Activated CD4-positive, alpha-beta T cell treated with anti-CD3 and anti-CD28 coated beads for 1 hour (primary cell): ENCODE results near the gene DCLRE1C.
"Not testable (repeated sequence)": the region's sequence is repeated elsewhere in the genome, so short reads cannot be mapped to it uniquely, and the experiment has no call there.

Experiments
- DNase-seq: peaks from one replicate; pipeline ENCODE4 v3.0.0-alpha.2; 2020

Gene DCLRE1C

DNA sequence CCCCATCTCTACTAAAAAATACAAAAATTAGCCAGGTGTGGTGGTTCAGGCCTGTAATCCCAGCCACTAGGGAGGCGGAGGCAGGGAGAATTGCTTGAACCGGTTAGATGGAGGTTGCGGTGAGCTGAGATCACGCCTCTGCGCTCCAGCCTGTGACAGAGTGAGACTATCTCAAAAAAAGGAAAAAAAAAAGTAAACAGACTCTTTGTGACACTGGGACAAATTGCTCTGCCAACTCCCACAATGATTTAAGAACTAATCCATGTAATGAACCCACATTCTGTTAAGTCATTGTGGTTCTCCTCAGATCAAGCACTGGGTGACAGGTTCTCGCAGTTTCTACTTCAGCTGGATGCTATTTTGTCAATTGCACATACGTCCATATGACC, 11.0 kb downstream of the DCLRE1C start:
- not testable (repeated sequence) for DNase-seq

DNA sequence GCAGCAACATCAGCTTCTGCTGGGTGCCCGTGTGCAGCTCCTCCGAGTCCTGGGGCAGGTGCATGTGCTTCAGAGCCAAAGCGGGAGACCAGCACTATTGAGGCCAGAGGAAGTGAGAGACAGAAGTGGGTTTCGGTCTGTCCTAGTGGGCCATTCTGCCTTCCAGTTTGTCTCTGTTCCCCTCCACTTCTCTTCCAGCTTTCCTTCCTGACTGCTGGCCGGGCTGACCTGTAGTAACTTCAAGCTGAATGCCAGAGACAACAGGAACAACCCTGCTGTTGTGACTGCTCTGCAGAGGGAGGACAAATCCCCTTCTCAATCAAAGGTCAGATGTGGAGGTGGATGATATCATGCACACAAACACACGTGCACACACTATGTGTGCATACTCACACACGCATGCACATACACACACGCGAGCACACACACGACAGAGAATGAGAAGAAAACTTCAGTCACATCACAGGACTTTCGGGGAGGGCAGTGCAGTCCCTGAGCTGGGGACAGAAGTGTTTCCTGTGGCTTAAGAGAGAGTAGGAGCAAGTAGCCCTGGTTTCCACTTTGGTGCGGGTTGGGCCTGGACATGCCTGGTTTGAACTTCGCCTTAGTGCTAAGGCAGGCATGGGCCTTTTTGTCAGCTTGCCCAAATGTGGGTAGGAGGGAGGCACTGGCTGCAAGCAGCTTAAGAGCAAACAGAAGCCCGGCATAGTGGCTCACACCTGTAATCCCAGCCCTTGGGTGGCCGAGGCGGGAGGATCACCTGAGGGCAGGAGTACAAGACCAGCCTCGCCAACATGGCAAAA, 11.5 kb downstream of the DCLRE1C start:
- DNase-seq = not testable (repeated sequence)

DNA sequence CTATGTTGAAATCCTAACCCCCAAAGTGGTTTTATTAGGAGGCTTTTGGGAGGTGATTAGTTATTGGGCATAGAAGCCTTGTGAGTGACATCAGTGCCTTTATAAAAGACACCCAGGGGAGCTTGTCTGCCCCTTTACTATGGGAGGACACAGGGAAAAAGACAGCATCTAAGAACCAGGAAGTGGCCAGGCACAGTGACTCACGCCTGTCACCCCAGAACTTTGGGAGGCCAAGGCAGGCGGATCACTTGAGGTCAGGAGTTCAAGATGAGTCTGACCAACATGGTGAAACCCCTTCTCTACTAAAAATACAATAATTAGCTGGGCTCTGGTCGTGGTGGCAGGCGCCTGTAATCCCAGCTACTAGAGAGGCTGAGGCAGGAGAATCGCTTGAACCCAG, 14.9 kb downstream of the DCLRE1C start:
- DNase-seq = not testable (repeated sequence)

GRCh38 chr10:14936584-14936983, 17.3 kb downstream of the DCLRE1C start:
- no peak for DNase-seq

DNA sequence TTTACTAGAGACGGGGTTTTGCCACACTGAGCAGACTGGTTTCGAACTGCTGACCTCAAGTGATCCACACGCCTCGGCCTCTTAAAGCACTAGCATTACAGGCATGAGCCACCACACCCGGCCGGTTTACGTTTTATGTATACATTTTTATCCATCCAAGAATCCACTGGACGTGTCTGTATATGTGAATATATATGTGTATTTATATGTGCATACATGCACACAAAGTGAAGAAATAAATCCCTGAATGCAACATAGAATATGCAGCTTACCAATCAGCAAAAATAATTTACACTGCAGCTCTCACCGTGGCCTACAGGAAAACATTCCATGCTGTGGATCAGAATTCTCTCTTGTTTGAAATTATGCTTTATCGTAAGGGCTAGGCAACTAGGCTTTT, 23.3 kb downstream of the DCLRE1C start:
- DNase-seq = no peak

- no peak for DNase-seq
Observed at GRCh38 chr10:14926722-14927416, 27.0 kb downstream of the DCLRE1C start.

GRCh38 chr10:14926061-14926470, 27.8 kb downstream of the DCLRE1C start:
- no peak for DNase-seq

- no peak for DNase-seq
Observed at GRCh38 chr10:14925268-14925667, 28.6 kb downstream of the DCLRE1C start.

- no peak for DNase-seq
Observed at GRCh38 chr10:14924013-14924412, 29.9 kb downstream of the DCLRE1C start.

- DNase-seq = no peak
Observed at GRCh38 chr10:14918964-14919363, 34.9 kb downstream of the DCLRE1C start.

DNA sequence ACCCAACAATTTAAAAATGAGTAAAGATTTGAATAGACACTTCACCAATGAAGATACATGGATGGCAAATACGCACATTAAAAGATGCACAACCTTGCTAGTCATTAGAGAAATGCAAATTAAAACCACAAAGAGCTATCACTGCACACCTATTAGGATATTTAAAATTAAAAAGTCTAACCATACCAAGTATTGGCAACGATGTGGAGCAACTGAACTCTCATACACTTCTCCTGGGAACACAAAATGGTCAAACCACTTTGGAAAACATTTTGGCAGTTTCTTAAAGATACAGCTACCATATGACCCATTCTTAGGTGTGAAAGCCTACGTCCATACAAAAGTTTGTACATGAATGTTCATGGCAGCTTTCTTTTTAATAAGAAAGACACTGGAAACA, 36.1 kb downstream of the DCLRE1C start:
- DNase-seq = no peak

GRCh38 chr10:14916600-14916999, 37.3 kb downstream of the DCLRE1C start:
- DNase-seq = no peak

- no peak for DNase-seq
Observed at GRCh38 chr10:14911801-14912200, 42.1 kb downstream of the DCLRE1C start.

DNA sequence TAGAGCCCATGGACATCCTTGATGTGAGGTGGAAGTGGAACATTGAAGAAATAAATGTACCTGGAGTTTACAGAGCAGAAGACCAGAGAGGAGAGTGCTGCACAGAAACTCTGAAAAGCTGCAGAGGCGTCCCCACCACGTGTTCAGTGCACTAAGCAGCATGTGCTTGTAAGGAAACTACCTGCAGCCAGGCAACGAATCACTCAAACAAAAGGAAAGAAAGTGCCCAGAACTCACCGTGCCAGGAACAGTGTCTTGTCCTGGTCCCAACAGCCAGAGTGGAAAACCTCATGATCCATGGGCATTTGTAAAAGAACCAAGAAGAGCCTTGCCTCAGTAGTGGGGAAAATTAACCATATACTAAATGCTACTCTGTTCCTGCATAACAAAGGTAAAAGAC, 42.9 kb downstream of the DCLRE1C start:
- no peak for DNase-seq

DNA sequence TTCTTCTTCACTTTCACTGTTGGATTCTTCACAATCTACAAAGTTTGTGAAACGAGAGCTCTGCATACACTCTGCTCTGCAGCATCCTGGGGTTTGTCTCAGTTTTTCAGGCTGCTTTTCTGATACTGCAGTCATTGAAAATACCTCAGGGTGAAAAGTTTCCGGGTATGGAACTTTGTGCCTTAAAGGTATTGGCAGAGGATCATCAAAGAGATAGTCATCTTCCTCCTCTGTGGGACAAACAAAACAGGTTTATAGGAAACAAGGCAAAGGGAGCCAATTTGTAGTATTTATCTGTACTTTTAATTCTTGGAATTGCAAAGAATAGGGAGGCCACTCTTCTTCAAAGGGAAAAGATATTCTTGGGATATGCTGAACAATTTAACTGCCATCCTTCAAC, 44.8 kb downstream of the DCLRE1C start:
- no peak for DNase-seq

DNA sequence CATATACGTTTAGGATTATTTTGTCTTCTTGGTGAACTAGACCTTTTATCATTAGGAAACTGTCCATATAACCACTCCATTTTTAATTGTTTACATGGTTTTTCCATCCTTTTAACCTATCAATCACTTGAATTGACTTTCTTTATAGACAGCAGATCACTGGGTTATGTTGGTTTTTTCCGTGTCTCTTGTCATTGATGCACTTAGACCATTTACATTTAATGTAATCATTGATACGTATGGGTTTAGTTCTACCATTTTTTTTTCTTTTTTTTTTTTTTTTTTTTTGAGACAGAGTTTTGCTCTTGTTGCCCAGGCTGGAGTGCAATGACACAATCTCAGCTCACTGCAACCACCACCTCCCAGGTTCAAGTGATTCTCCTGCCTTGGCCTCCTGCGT, 46.3 kb downstream of the DCLRE1C start:
- DNase-seq = not testable (repeated sequence)

GRCh38 chr10:14906765-14907164, 47.1 kb downstream of the DCLRE1C start:
- DNase-seq = no peak

GRCh38 chr10:14905890-14906289, 48.0 kb downstream of the DCLRE1C start:
- DNase-seq = no peak

GRCh38 chr10:14904864-14905263, 49.0 kb downstream of the DCLRE1C start:
- DNase-seq = no peak

GRCh38 chr10:14904316-14904732, 49.6 kb downstream of the DCLRE1C start:
- no peak for DNase-seq

DNA sequence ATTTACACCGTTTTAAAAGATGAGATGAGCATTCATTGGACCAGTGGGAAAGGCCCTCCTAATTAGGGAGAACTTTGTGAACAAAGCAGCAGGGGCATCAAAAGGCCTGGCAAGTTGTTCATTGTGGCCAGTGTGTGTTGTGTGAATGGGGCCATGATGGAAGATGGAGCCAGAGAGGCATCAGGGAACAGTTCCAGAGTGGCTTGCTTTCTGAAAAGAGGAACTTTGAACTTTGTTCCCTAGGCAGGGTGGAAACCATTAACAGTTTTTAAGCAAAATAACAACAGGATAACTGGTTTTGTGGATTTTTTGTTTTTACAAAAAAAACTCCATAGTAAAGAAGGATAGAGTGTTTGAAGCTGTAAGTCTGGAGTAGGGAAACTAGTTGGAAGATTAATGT, 62.7 kb downstream of the DCLRE1C start:
- no peak for DNase-seq

DNA sequence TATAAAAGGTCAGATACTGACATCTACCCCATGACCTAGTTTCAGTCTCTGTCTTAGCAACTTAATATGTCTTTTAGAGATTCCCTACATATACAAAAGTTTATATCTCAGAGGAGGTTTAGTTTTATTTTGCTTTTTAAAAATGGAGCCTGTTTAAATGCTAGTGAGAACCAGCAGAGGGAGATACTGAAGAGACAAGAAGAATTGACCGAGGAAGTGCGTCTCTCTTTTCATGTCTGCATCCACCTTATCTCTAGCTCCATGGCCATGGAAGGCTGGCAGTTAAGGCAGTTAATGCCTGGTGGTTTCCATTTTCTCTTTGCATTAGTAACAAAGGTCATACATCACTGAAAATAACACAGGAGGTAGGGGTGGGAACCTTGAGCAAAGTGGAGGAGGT, 64.6 kb downstream of the DCLRE1C start:
- no peak for DNase-seq

DNA sequence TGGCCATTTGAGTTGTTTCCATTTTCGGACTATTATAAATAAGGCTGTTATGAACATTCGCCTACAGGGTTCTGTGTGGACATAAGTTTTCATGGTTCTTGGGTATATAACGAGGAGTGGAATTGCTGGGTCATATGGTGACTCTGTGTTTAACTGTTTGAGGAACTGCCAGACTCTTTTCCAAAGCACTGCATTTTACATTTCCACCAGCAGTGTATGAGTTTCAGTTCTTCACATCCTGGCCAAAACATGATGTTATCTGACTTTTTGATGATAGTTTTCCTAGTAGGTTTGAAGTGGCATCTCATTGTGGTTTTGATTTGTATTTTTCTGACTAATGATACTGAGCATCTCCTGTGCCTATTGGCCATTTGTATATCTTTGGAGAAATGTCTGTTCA, 69.8 kb downstream of the DCLRE1C start:
- no peak for DNase-seq

DNA sequence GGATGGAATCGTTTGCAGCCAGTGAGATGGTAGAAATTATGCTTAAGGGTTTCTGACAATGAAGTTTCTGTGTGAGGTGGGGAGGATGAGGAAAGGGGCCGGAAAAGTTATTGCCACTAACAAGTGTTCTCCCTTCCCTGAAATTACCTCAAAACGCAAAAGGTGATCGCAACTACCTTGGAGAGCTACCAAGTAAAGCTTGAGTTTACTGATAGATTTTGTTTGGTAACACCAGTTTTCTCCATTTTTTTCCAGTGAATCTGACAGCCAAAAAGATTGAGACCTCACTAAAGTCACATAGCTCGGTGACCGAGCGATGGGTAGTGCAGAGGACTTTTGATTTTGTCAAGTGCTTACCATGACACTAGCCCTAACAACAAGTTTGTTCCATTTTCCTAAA, 73.7 kb downstream of the DCLRE1C start:
- DNase-seq = no peak

- DNase-seq = no peak
Observed at GRCh38 chr10:14879928-14880193, 74.0 kb downstream of the DCLRE1C start.
